ENCODE results near the gene HMGA1. TPM values are rescaled to one million over a fixed set of nuclear protein-coding genes. Genes with fewer than 3 reads are reported as not detected.

The HMGA1 gene
- total RNA-seq, 1 donor from 2014 or later = 17.4 TPM

- DNase-seq (ENCODE audit: low spot score) (peak; percentile 92), ATAC-seq (peak; percentile 99)
Measured at GRCh38 chr6:34223956-34224940, 12.4 kb upstream of the HMGA1 start.

- ATAC-seq (no peak), DNase-seq (ENCODE audit: low spot score) (no peak)
Measured at GRCh38 chr6:34225551-34225950, 11.1 kb upstream of the HMGA1 start.

- DNase-seq (ENCODE audit: low spot score) (no peak), ATAC-seq (no peak)
Measured at GRCh38 chr6:34226066-34226465, 10.6 kb upstream of the HMGA1 start.

- DNase-seq (ENCODE audit: low spot score) = no peak
- no peak for ATAC-seq
Measured at GRCh38 chr6:34226731-34227586, 9.7 kb upstream of the HMGA1 start.

- ATAC-seq = no peak
- DNase-seq (ENCODE audit: low spot score) = no peak
Measured at GRCh38 chr6:34227761-34228421, 8.8 kb upstream of the HMGA1 start.

GRCh38 chr6:34229877-34230276, 6.8 kb upstream of the HMGA1 start:
- ATAC-seq (no peak), DNase-seq (ENCODE audit: low spot score) (no peak)

- no peak for ATAC-seq
- DNase-seq (ENCODE audit: low spot score) = no peak
Measured at GRCh38 chr6:34230653-34231371, 5.9 kb upstream of the HMGA1 start.

- ATAC-seq = no peak
- no peak for DNase-seq (ENCODE audit: low spot score)
Measured at GRCh38 chr6:34231566-34232336, 4.9 kb upstream of the HMGA1 start.

GRCh38 chr6:34232901-34233300, 3.8 kb upstream of the HMGA1 start:
- DNase-seq (ENCODE audit: low spot score) = no peak
- no peak for ATAC-seq

- DNase-seq (ENCODE audit: low spot score) = no peak
- ATAC-seq = no peak
Measured at GRCh38 chr6:34233867-34234266, 2.8 kb upstream of the HMGA1 start.

- ATAC-seq (no peak), DNase-seq (ENCODE audit: low spot score) (no peak)
Measured at GRCh38 chr6:34234667-34235306, 1.9 kb upstream of the HMGA1 start.

- ATAC-seq (peak; percentile 12), DNase-seq (ENCODE audit: low spot score) (peak; percentile 63)
Measured at GRCh38 chr6:34235307-34236130, 1.2 kb upstream of the HMGA1 start.

- ATAC-seq (peak; percentile 53), DNase-seq (ENCODE audit: low spot score) (peak; percentile 72)
Measured at GRCh38 chr6:34236131-34236442, 586 bp upstream of the HMGA1 start.

- ATAC-seq (peak; percentile 37), DNase-seq (ENCODE audit: low spot score) (no peak)
Measured at GRCh38 chr6:34237316-34237721, 646 bp downstream of the HMGA1 start.

GRCh38 chr6:34237722-34238584, 1.3 kb downstream of the HMGA1 start:
- DNase-seq (ENCODE audit: low spot score) = no peak
- peak; percentile 7 for ATAC-seq

- DNase-seq (ENCODE audit: low spot score) = no peak
- no peak for ATAC-seq
Measured at GRCh38 chr6:34238585-34239499, 2.2 kb downstream of the HMGA1 start.

- no peak for DNase-seq (ENCODE audit: low spot score)
- ATAC-seq = no peak
Measured at GRCh38 chr6:34239500-34239825, 2.8 kb downstream of the HMGA1 start.

Measured in left lobe of liver (tissue), 2 donors.